GM12875 (cell line): ENCODE data around the gene MAP6D1.

Experiments used
- H3K4me3 ChIP-seq: one replicate; pipeline ENCODE4 v1.5.1; 2011; ENCODE audit warnings: low read depth, low read length, control low read depth
- CTCF ChIP-seq: IDR thresholded peaks from 2 replicates; pipeline ENCODE4 v1.5.1; 2011; ENCODE audit warnings: low read depth, mild to moderate bottlenecking, control low read depth, inconsistent platforms, low read length, moderate library complexity, borderline replicate concordance; ENCODE audit not compliant: insufficient read depth

The MAP6D1 gene

GRCh38 chr3:183833516-183833915 is 8.1 kb upstream of the MAP6D1 start:
- TF ChIP-seq CTCF, result no peak
- H3K4me3 ChIP-seq, result no peak overlapping the region

GRCh38 chr3:183830187-183830586 is 4.8 kb upstream of the MAP6D1 start:
- no peak for TF ChIP-seq CTCF

GRCh38 chr3:183829466-183829865 is 4.1 kb upstream of the MAP6D1 start:
- no peak overlapping the region for H3K4me3 ChIP-seq
- no peak for TF ChIP-seq CTCF

More at GRCh38 chr3:183830187-183830586, 4.8 kb upstream of the MAP6D1 start:
- no peak overlapping the region for H3K4me3 ChIP-seq

- no peak for TF ChIP-seq CTCF
- H3K4me3 ChIP-seq, result no peak overlapping the region
Observed at GRCh38 chr3:183828538-183828870, 3.1 kb upstream of the MAP6D1 start.

- H3K4me3 ChIP-seq, result no peak overlapping the region
- TF ChIP-seq CTCF, result no peak
Observed at GRCh38 chr3:183827809-183828537, 2.6 kb upstream of the MAP6D1 start.

GRCh38 chr3:183826448-183827250 is 1.3 kb upstream of the MAP6D1 start:
- H3K4me3 ChIP-seq, result no peak overlapping the region
- TF ChIP-seq CTCF, result no peak
